ENCODE measurements around the gene AP3M1. TPM values are rescaled to one million over a fixed set of nuclear protein-coding genes. Genes with fewer than 3 reads are reported as not detected.

Gene AP3M1
- total RNA-seq, 1 experiment from 2014 or later = 59.4 TPM

GRCh38 chr10:74167443-74167842 lies 16.8 kb upstream of the AP3M1 start:
- H3K27me3 ChIP-seq (ENCODE audit: insufficient read depth, low read depth) = no peaks in the 10 kb centered on the region

GRCh38 chr10:74165530-74165901 lies 14.9 kb upstream of the AP3M1 start:
- Histone ChIP-seq H3F3A (ENCODE audit: insufficient read depth, low read depth) (peaks cover 8% of the 10 kb centered on the region), H2AFZ (no peak overlapping the region), H3K4me1 (replicated peaks; ENCODE audit: insufficient read depth) (no peaks in the 10 kb centered on the region), H3K36me3 (ENCODE audit: low read depth) (no peaks in the 10 kb centered on the region), H3K27ac (no peak overlapping the region), H4K20me1 (ENCODE audit: insufficient read depth) (no peaks in the 10 kb centered on the region), H3K9me3 (ENCODE audit: insufficient read depth, low read depth) (no peaks in the 10 kb centered on the region), H3K4me3 (no peak overlapping the region), H3K4me2 (no peak overlapping the region), H3K79me2 (ENCODE audit: low read depth) (peaks cover 22% of the 10 kb centered on the region), H3K27me3 (ENCODE audit: insufficient read depth, low read depth) (no peaks in the 10 kb centered on the region), H3K9me2 (ENCODE audit: insufficient read depth) (no peaks in the 10 kb centered on the region)
- intact Hi-C loops (cut with micrococcal nuclease; ENCODE audit: unreplicated experiment) = no loop called here
- BruUV-seq (replicated peaks) = no TSS peak
- DNase-seq = no peak
- no peak for TF ChIP-seq EZH2 (IDR thresholded peaks at IDR 0.05; ENCODE audit: low read depth)
- no peak for TF ChIP-seq CTCF (conservative IDR thresholded peaks at IDR 0.05)
- ChIA-PET CTCF (no interaction called here), POLR2A (ENCODE audit: unreplicated experiment) (no interaction called here)

More at GRCh38 chr10:74167443-74167842, 16.8 kb upstream of the AP3M1 start:
- no peaks in the 10 kb centered on the region for H3K4me1 ChIP-seq (replicated peaks; ENCODE audit: insufficient read depth)
- ChIA-PET CTCF (interaction anchor here (0.5 kb wide), 1 partner anchor 43 kb away, joined by 4 read pairs; no protein-coding TSS in a partner anchor), POLR2A (ENCODE audit: unreplicated experiment) (no interaction called here)
- H2AFZ ChIP-seq = no peak overlapping the region
- H4K20me1 ChIP-seq (ENCODE audit: insufficient read depth) = no peaks in the 10 kb centered on the region
- BruUV-seq (replicated peaks) = no TSS peak
- no peak overlapping the region for H3K4me2 ChIP-seq
- no peaks in the 10 kb centered on the region for H3K36me3 ChIP-seq (ENCODE audit: low read depth)
- peaks cover 8% of the 10 kb centered on the region for H3F3A ChIP-seq (ENCODE audit: insufficient read depth, low read depth)
- no peak overlapping the region for H3K4me3 ChIP-seq
- no peaks in the 10 kb centered on the region for H3K9me2 ChIP-seq (ENCODE audit: insufficient read depth)
- H3K27ac ChIP-seq = peak overlapping the region; percentile 16; the same call in 1 of the 2 replicates
- no peaks in the 10 kb centered on the region for H3K9me3 ChIP-seq (ENCODE audit: insufficient read depth, low read depth)
- TF ChIP-seq EZH2 (IDR thresholded peaks at IDR 0.05; ENCODE audit: low read depth) (no peak), CTCF (conservative IDR thresholded peaks at IDR 0.05) (no peak)
- peaks cover 22% of the 10 kb centered on the region for H3K79me2 ChIP-seq (ENCODE audit: low read depth)
- intact Hi-C loops (cut with micrococcal nuclease; ENCODE audit: unreplicated experiment) = no loop called here
- no peak for DNase-seq

- intact Hi-C loops (cut with micrococcal nuclease; ENCODE audit: unreplicated experiment) = no loop called here
- no peaks in the 10 kb centered on the region for H3K27me3 ChIP-seq (ENCODE audit: insufficient read depth, low read depth)
- DNase-seq = no peak
- no peaks in the 10 kb centered on the region for H3K4me1 ChIP-seq (replicated peaks; ENCODE audit: insufficient read depth)
- POLR2A ChIA-PET (ENCODE audit: unreplicated experiment) = no interaction called here
- peaks cover 8% of the 10 kb centered on the region for H3F3A ChIP-seq (ENCODE audit: insufficient read depth, low read depth)
- H3K36me3 ChIP-seq (ENCODE audit: low read depth) = no peaks in the 10 kb centered on the region
- peaks cover 23% of the 10 kb centered on the region for H3K79me2 ChIP-seq (ENCODE audit: low read depth)
- BruUV-seq (replicated peaks) = no TSS peak
- TF ChIP-seq EZH2 (IDR thresholded peaks at IDR 0.05; ENCODE audit: low read depth) (no peak), CTCF (conservative IDR thresholded peaks at IDR 0.05) (no peak)
- H3K27ac ChIP-seq = no peak overlapping the region
- CTCF ChIA-PET = no interaction called here
- no peak overlapping the region for H3K4me3 ChIP-seq
- no peak overlapping the region for H3K4me2 ChIP-seq
- no peaks in the 10 kb centered on the region for H3K9me3 ChIP-seq (ENCODE audit: insufficient read depth, low read depth)
- no peaks in the 10 kb centered on the region for H3K9me2 ChIP-seq (ENCODE audit: insufficient read depth)
- H2AFZ ChIP-seq = no peak overlapping the region
- H4K20me1 ChIP-seq (ENCODE audit: insufficient read depth) = no peaks in the 10 kb centered on the region
Measured at GRCh38 chr10:74164716-74165529, 14.3 kb upstream of the AP3M1 start.
